Stimulated activated CD4-positive, alpha-beta T cell treated with anti-CD3 and anti-CD28 coated beads, Interleukin-12 subunit alpha, Interleukin-12 subunit beta, amount 100 ng/mL, for 48 hours (primary cell): ENCODE measurements around the gene CFAP74.
A peak's percentile ranks its signal among the peaks of the same experiment; 100 is the strongest.

Experiments used
- DNase-seq, 3 donors: peaks; one replicate each; pipeline ENCODE4 v3.0.0-alpha.2; 2020; ENCODE audit warnings: low read depth in 2 of 3, low spot score in 1 of 3

CFAP74 gene

DNA sequence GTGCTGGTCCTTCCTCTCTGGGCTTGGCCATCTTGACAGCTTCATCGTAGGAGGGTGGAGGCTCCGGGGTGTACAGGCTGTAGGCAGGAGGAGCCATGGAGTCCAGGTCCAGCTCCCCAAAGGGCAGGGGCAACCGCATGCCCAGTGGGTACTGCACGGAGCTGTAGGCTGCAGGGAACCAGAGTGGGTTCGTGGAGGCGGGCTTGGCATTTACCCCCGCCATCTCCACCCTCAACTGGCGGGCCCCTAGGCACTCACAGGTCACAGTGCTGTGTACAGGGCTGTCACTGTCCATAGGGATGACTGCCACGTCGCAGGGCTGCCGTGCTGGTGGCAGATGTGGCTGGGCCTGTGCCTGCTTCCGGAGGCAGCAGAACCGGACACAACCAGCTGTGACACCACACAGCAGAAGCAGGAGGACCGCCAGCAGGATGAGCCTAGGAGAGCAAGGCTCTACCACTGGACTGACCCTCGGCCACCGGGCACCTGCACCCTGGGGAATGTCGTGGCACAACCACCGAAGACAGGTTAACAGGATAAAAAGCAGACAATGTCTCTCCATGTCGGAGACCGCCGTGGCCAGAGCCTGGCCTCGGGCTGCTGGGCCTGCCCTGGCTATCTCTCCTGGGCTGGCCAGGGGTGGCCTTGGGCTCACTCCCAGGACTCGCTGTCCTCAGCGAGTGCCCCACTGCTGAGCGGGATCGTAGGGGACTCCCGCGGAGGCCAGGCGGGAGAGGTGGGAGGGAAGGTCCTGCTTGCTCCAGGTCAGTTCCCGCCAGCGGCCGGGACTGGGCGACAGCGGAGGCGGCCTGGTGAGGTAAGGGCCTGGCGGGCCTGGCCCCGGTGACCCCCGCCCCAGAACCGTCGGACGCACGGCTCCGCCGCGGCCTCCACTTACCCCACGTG lies 85.3 kb downstream of the CFAP74 start:
- no peak for DNase-seq

- no peak for DNase-seq
Observed at GRCh38 chr1:1917304-1917976, 86.1 kb downstream of the CFAP74 start.

DNA sequence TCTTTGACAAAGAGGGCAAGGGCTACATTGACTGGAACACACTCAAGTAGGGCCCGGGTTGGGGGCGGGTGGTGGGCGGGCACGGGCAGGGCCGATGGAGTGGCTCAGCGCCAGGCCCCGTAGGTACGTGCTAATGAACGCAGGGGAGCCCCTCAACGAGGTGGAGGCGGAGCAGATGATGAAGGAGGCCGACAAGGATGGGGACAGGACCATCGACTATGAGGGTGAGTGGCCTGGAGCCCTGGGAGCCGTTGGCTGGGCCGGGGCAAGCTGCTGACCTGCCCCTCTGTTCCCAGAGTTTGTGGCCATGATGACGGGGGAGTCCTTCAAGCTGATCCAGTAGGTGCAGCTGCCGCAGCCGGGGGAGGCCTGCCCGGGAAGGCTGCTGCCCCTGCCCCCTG lies 86.7 kb downstream of the CFAP74 start:
- DNase-seq: no peak

GRCh38 chr1:1915911-1916840 lies 87.4 kb downstream of the CFAP74 start:
- DNase-seq: no peak

GRCh38 chr1:1914971-1915692 lies 88.5 kb downstream of the CFAP74 start, which contains the start of gene CALML6:
TSS of gene CALML6 (plus strand) at chr1:1915260. CDS start at chr1:1915281, 21 bp downstream.
- no peak for DNase-seq

DNA sequence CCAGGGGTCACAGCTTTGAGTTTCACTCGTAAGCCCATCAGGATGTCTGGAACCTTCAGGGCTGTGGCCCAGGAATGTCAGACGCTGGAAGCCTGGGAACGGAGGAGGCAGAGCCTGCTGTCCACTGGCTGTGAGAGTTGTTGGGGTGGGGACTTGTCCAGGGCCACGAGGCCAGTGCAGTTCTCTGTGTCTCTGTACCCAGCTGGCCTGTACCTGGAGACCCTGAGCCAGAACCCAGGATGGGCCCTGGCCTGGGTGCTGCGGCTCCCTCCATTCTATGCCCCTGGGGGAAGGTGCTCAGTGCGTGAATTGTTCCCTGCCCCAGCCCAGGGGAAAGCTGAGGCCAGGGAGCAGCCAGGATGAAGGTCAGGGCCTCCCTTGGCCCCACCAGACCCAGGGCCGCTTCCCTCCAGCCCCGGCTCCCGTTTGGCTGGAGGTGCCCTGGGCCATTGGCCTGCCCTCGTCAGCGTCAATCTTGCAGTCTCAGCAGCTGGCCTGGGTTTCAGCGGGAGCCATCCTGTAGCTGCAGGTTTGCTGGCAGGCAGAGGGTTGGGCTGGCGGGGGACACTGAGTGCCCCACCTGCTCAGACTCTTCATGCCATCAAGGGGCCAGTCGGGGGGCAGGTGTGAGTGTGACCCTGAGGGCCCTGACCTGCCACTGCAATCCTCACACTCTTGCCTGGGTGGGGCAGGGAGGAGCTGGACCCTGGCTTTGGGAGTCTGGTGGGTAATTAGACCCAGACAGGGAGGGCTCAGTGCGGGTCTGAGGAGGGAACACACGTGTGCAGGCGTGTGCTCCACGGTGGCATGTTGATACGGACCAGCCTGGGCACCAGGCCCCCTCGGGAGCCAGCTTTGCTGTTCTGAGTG lies 89.2 kb downstream of the CFAP74 start:
- no peak for DNase-seq

DNA sequence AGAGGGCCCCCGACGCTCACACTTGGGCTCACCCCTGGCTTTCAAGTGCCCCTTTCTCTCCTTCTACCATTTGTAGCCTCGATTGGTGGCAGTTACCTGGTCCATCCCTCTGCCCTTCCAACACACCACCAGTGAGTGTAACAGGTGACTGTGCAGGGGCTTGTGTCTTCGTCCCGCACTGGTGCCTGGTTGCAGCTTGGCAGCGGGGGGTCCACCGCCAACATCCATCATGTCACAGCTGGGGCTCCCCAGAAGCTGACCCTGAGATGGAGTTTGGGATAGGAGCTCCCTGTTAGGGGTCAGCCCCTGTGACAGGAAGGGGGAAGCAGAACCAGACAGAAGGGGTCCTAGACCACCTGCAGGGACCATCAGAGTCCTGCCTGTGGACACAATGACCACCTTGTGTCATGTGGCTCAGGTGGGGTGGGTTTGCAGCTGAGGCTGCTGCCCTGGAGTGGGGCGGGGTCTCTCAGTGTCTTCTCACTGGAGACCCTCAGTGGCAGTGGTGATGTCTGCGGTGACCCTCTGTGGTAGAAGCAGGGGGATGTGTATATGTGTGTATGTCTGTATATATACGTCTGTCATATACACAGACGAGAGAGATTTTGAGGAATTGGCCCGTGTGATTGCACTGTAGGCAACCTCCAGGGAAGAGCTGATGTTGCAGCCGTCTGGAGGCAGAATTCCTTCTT lies 92.1 kb downstream of the CFAP74 start:
- DNase-seq: no peak

- no peak for DNase-seq
Observed at GRCh38 chr1:1910651-1911331, 92.8 kb downstream of the CFAP74 start.

DNA sequence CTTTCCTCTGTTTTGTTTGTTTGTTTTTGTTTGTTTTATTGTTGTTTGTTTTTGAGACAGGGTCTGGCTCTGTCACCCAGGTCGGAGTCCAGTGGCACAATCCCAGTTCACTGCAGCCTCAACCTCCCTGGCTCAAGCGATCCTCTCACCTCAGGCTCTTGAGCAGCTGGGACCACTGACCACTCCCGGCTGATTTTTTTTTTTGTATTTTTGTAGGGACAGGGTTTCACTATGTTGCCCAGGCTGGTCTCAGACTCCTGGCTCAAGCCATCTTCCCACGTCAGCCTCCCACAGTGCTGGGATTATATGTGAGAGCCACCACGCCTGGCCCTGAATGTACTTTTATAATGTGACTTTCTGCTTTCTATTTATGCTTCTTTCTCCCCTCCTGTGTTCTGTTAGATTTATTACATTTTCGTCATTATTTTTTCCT lies 93.5 kb downstream of the CFAP74 start:
- DNase-seq: no peak

DNA sequence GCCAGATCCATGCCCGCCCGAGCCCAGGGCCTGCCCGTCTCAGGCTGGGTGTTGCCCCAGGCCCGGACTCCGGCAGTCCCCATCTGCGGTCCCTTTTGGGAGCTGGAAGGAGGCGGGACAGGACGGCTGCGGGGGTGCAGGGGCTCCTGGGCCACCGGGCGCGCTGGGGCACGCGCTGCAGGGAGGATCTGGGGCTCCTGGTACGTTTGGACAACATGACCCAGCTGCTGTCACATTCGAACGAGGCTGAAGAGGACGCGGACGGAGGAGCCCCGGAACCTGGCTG lies 95.1 kb downstream of the CFAP74 start:
- no peak for DNase-seq

DNA sequence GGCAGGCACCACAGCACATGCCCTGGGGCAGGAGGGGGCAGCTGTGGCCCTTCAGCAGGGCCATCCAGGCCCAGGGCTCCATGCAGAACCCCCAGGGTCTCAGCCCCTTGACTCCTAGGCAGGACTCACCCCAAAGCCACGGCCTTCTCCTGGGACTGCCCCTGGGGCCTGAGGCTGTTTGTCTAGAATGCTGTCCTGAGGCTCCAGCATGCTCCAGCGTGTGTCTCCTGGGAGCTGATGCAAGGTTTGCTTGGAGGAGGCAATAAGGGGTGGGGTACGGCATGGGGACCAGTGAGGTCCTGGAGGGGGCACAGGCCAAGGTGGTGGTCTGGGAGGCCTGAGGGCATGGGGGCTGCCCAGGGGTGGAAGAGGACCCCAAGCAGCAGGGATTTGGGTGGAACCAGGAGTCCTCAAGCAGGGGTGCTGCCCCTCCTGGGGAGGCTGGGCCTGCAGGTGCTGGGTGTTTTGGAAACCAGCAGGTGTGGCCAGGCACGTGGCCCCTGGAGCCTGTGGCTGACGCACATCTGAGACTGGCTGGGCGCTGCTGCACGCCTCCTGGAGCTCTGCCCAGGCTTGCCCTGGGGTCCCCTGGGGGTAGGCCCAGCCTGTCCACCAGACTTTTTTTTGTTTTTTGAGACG lies 96.4 kb downstream of the CFAP74 start:
- no peak for DNase-seq

DNA sequence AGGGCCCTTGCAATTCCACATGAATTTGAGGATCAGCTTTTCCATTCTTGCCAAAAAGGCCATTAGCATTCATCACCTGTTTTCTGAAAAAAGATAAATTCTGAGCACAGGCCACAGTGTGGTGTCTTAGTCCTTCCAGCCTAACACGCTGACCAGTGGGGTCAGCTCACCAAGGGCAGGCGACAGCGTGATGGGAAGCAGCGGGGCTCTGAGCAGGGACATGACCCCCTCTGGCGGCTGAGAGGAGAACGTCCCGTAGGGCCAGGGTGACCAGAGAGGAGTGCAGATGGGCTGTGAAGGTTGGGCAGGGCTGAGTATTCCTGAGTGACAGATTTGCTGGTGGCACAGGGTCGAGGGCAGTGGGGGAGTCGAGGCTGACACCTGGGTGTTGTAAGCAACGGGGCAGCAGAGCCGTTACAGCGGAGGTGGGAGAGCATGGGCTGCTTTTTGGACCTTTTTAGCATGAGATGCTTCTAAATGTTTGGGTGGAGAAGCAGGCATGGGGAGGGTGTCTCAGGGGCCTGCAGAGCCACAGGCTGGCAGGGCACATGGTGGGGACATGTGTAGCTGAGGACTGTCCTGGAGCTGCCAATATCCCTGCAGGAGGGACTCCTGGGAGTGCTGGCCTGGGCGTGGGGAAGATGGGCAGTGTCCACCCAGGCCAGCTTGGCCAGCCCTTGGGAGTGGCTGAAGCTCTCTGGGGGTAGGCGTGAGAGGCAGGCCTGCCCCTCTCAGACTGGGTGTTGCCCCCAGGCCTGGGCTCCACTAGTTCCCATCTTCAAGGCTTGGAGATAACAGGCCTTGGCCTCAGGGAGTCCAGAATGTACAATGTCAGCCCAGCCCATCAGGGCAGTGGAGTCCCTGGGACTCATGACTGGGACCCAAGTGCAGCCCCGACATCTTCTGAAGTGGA lies 97.1 kb downstream of the CFAP74 start:
- peak; percentile 55 to 74 (median 66) for DNase-seq

DNA sequence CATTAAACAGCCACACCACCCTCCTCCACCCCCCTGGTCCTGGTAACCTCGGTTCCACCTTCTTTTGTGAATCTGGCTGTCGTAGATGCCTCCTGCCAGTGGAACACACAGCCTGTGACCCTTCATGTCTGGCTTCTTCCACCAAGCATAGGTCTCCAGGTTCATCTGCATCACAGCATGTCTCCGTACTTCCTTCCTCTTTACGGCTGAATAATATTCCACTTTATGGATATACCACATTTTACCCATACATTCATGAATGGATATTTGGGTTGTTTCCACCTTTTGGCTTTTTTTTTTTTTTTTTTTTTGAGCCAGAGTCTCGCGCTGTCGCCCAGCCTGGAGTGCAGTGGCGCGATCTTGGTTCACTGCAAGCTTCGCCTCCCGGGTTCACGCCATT lies 100.4 kb downstream of the CFAP74 start:
- no peak for DNase-seq

DNA sequence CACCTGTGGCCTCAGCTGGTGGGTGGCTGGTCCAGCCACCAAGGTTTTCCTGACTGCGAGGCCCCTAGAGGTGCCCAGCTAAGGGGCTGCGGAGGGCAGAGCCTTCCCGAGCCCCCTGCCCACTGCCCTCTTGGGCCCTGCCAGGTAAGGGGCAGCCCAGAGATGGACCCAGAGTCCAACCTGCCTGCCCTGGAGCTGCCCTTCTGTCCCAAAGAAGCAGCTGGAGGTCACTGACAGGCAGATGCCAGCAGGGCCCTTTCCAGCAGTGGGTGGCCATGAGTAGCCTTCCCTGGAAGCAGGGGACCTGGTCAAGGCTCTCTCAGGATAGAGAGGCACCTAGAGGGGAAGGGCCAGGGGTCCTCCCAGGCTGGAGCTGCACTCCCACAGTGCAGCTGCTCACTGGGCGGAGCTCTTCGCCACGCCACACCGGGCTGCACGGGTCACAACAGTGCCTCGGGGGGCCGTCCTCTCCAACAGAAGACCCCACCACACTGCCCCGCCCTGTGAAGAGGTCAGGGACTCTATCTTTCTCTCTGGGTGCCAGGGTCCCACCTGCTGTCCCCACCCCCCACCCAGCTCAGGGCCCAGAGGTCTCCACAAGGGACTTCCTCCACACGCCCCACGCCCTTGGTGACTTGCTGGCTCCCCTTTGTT lies 101.8 kb downstream of the CFAP74 start:
- DNase-seq: no peak

DNA sequence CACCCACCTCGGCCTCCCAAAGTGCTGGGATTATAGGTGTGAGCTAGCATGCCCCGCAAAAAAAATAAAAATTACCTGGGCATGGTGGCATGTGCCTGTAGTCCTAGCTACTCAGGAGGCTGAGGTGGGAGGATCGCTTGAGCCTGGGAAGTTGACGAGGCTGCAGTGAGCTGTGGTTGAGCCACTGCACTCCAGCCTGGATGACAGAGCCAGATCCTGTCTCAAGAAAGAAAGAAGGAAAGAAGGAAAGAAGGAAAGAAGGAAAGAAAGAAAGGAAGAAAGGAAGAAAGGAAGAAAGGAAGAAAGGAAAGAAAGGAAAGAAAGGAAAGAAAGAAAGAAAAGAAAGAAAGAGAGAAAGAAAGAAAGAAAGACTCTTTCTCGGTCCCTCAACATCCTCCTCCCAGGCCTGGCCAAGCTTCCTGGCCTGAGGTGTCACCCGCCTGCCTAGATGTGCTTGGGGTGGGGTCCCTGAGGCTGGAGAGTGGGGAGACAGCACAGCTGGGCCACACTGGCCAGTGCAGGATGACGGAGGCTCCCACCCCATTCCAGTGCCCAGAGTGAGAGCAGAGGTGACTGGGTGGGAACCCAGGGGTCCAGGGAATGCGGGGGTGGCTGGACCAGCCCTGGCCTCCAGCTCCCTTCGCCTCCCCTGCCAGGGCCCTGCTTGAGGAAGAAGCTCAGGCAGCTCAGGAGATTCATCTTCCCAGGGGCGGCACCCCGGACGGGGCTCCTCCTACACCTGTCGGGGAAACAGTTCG lies 102.5 kb downstream of the CFAP74 start:
- no peak for DNase-seq

- DNase-seq: no peak
Observed at GRCh38 chr1:1899967-1900327, 103.6 kb downstream of the CFAP74 start.
